ENCODE data around the gene QKI.

GRCh38 chr6:163400509-163400908, 14.0 kb upstream of the QKI start:
- TF ChIP-seq GATA3 (IDR thresholded peaks at IDR 0.05; ENCODE audit: low read depth, low read length) (no peak), GATA2 (IDR thresholded peaks at IDR 0.05; ENCODE audit: low read depth, low read length) (no peak)

Measured in SH-SY5Y (cell line).